ENCODE data around the gene ARHGAP4.

ARHGAP4 gene

DNA sequence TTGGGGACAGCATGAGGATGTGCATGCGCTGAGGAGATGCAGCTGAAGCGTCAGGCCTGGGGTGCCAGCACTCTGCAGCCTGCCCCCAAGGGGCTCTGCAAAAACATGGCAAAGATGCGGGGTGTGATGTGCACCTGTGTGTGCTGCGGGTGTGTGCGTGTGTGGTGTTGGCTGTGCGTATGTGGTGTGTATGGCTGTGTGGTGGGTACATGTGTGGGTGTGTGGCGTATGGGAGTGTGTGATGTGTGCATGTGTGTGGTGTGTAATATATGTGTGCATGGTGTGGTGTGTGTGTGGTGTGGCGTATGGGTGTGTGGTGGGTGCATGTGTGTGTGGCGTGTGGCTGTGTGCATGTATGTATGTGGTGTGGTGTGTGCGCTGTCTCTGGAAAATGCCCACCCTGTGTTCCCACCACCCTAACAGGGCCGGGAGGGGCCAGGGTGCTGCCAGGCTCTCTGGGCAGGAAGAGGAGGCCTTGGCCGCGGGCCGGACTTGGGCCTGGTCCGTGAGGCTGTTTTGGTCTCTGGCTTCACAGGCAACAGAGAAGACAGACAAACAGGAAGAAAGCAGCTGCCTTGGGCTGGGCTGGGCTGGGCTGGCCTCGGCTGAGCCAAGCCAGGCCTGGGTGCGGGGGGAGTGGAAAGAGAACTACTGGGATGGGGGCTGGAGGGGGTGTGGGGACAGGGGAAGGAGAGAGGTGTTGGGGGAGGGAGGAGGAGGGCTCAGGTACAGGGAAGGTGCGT is 22.7 kb downstream of the ARHGAP4 start:
- no peak for DNase-seq

DNA sequence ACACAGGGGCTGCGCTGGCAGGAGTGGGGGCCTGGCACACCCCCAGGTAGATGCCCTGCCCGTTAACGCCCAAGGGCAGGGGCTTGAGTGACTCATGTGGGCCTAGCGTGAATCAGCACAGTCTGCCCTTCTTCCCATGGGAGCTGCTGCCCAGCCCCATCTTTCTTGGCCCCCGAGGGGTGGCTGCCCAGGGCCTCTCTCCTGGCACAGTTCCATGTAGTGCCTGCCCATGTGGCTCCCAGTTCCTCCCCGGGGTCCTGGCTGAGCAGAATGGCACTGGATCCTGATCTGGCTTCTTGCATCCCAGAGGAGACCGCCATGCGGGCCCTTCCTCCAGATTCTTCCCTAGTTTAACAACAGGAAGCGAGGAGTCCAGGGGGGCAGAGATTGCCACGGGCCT is 23.7 kb downstream of the ARHGAP4 start:
- no peak for DNase-seq

DNA sequence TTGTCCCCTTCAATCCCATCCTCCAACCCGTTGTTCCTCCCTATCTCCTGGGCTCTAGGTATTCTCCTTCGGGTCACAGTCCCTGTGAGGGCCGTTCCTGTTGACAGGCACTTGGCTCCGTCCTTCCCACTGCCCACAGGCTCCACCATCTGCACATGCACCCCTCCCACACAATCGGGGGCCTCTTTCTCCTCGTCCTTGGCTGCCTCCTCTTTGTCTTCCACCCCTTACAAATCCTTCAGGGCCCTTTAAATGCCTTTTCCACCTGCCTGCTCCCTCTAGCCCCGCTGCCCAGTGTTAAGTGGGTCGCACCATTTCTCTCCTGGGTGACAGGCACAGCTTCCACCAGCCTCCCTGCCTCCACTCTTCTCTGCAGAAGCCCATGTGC is 24.3 kb downstream of the ARHGAP4 start:
- DNase-seq, result no peak

DNA sequence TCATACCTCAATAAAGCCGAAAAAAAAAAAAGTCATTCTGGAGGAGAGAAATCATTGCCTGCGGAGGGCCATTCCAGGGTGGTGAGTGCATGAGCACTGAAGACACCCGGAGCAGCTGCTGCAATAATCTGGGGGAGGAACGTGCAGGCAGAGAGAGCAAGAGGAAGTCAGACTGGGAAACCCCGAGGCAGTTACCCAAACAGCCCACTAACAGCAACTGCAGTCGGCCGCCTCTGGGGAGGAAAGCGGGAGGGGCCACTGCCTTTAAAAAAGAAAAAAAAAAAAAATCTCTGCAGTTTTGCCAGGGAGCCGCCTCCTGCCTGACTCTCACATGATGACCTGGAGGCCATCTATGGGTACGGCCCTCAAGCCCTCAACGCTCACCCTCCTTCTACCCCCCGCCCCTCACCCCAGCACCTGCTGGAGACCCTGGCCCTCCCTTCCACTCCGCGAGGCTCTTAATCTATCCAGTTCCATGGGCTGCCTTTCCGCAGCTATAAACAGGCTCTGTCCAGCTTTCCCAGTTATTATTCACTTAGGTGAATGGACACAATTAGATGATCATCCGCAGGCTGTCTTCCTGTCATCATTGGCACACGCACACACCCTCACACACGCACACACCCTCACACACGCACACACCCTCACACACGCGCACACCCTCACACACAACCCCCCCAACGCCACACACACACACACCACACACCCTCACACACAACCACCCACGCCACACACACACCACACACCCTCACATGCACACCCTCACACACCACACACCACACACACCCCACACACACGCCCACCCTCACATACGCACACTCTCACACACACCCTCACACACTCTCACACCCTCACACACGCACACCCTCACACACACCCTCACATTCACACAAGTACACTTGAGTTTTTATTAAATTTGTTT is 25.0 kb downstream of the ARHGAP4 start:
- peak; percentile 51 to 60 for DNase-seq

DNA sequence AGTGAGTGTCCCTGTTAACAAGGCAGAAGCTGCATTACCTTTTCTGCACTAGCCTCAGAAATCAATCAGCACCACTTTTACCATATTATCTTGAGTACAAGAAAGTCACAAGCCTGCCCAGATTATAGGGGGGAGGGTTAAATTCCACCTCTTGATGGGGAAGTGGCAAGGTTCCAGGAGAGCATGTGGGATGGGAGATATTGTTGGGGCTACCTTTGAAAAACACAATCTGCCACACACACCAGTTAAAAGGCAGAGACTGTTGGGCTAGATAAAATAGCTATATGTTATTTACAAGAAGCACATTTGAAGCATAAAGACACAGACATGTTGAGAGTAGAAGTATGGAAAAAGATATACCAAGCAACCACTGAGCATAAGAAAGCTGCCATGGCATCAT is 28.2 kb downstream of the ARHGAP4 start:
- DNase-seq, result no peak

DNA sequence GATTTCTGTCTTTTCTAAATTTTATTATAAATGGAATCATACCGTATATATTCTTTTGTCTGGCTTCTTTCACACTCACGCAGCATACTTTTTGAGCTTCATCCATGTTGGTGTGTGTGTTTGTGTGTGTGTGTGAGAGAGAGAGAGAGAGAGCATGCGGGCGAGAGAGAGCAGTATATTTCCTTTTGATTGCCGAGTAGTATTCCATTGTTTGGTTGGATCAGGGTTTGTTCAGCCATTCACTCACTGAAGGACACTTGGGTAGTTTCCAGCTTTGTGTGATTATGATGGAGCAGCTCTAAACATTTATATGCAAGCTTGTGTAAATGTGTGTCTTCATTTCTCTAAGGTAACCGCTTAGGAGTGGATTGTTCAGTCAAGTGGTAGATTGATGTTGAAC is 36.9 kb downstream of the ARHGAP4 start:
- DNase-seq, result no peak

DNA sequence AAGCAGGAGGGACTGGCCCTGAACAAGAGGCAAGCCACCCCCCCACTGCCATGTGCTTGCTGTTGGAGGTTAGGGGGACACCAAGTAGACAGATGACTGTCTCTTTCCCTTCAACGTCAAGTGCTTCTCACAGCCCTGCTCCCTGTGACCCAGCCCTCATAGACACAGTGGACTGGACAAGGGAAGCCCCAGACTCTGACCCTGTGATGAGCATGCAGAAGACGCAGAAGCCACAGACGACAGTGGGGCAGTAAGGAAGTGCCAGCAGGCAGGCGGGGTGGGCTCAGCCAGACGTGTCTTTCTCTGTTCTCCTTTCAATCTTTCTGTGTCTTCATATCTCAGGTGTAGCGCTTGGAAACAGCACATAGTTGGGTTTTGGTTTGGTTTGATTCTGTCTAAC is 37.7 kb downstream of the ARHGAP4 start:
- DNase-seq, result no peak

DNA sequence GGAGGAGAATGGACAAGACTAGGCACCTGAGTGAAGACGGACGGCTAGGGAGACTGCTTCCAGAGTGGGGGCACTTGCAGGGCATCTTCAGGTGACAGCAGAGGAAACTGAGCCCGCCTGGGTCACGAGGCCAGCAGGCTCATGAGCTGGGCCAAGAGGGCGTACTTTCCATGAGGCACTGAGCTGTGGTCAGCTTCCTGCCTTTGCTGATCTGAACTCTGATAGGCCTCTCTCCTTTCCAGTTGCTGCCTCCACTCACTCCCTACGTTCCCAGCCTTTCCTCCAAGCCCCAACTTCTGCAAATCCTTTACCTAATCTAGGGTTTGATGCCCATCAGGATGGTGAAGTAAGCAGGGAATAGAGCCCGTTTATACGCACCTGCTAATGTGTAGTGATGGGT is 38.7 kb downstream of the ARHGAP4 start:
- no peak for DNase-seq

DNA sequence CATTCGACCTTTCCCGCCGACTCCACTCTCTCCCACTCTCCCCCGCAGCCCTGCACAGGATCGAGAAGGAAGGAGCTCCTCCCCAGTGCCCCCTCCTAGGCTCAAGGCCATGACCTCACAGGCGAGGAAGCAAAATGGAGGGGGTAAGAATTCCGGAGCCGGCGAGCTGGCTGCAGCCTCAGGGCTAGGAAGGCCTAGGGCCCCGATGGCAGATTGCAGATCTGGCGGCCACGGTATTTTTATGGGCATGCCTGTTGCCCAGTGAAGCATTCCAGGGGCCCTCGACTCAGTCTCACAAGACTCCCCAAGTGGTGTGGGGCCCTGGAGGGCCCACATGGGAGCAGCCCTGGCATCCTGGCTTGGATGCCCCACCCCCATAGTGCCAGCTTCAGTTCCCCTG is 39.1 kb downstream of the ARHGAP4 start:
- no peak for DNase-seq

DNA sequence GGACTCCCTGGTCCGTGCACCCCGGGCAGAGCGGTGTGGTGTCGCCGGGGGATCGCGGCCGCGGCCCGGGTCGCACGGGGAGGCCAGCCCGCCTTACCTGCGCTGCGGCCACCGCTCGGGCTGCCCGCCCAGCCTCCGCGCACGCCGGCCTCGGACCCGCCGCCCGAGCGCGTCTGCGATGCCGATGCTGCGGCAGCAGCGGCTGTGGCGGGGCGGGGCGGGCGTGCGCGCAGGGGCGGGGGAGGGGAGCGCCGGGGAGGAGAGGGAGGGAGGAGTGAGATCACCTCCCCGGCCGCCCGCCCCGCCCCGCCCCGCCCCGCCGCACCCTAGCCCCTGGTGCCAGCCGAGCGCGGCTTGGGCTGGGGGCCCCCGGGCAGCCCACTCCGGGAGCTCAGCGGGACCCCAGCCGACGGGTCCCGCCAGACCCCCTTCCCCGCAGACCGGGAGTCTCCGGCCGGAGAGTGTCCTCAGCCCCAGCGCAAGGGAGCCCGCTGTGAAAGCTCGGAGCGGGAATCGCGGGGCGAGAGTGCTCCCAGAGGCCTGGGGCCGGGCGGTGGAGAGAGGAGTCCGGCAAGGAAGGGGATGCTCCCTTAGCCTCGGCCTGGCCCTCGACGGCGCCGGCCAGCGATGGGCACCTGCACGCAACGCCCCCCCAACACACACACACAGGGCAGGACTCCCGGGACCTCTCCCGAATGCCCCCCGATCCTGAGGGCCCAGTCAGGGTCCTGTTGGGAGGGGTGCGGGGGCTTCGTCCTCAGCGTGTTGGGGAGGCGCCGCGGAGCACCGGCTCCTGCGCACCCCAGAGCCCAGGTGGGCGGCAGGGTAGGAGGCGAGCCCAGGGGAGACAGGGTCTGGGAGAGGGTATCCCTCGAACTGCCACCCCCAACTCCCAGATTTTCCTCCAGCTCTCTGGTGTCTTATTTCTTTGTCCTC is 39.8 kb downstream of the ARHGAP4 start, which contains the start of gene L1CAM:
Gene L1CAM (minus strand): TSS at position 206 of the 936 bp plus-strand sequence. CDS start 10,337 bp downstream, outside the sequence.
- DNase-seq, result no peak

DNA sequence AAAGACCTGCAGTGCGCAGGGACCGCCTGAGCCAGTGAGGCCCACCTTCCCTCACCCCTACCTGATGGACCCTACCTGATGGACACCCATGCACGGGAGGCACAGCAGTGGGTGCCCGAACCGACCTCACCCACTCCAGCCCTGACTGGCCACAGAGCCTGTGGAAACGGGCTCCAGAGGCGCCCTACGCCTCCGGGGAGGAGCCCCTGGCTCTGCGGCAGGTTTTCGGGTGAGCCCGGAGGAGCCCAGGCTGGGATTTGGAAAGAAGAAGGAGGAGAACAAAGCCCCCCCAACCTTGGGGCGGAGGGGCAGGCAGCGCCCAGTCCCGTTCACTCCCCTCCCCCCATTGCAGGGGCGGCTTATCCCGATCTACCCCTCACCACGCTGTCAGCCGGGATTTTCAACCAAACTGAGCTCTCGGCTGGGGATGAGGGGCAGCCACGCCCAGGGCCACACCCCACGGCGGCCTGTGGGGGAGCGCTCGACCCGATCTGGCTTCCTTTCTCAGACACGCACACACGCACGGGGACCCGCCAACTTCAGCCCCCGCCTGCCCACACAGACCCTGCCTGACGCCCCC is 40.8 kb downstream of the ARHGAP4 start:
- no peak for DNase-seq

DNA sequence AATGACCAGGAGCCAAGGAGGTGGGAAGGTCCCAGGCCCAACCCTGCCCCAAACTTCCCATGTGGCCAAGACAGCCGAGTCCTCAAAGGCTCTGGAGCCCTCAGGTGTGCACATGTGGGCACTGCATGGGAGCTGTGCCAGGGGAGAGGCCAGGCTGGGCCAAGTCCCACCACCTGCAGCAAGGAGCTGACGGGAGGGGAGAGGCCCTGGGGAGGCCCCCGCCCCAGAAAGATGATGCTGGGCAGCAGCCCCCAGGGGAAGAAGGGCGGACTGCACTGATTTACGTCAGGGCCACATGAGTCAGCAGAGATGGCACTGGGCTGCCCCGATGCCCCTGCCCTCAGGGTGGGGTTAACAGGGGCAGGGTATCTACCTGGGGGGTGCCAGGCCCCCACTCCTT is 41.5 kb downstream of the ARHGAP4 start:
- DNase-seq, result no peak

DNA sequence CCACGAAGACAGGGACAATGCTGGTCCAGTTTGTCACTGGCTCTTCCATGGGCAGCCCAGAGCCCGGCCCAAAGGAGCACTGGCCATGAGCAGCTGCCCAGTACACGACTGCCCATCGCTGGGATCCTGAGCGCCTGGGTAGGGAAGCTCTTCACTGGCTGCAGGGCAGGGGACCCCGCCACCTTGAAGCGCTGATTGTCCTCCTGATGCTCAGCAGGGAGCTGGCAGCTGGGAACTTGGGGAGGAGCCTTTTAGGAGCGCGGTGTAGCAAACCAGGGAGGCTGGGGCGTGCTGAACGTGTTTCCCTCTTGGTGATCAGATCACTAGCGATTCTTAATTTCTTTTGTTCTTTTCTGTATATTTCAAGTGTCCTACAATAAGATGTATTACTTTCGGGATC is 41.9 kb downstream of the ARHGAP4 start:
- no peak for DNase-seq

DNA sequence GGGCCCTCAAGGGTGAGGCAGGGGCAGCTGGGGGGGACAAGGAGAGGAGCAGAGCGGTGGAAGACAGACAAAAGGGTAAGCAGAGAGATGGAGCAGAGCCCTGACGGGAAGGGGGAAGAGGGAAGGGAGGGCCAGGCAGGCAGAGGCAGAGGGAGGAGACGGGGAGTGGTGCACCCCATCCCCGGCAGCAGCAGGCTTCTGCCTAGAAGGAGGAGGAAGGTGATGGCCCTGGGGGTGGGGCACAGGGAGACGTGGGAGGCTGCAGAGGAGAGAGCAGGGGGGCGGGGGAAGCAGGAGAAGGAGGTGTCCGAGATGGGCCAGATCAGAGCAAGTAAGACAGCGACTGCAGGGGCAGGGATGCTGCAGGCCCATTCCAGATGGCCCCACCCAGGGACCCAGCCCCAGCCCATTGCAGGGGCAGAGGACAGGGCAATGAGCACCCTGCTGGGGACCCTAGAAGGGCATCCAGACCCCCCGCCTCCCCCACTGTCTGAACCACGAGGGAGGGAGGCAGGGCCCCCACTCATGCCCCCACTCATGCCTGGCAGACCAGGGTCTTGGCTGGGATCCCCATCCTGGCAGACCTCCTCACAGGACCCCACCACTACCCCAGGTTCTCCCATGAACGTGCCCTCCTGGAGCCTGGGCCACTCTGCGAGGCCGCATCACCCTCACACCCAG is 42.8 kb downstream of the ARHGAP4 start:
- DNase-seq, result no peak

DNA sequence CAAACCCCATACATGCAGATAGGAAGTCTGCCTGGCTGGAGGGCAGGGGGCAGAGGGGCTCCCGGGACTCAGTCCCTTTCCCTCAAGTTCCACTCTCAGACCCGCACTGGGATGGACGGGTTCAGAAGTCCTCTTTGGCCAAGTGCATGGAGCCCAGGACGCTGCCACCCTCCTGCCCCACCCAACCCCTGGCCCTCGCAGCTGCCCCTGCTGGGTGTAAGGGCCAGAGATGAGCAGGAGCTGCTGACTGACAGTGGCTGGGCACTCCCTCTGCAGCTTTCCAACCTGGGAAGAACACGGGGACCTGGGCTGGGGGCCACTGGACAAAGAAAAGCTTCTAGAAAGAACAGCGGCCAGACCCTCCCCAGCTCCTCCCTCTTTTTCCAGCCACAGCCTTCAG is 43.5 kb downstream of the ARHGAP4 start:
- no peak for DNase-seq

DNA sequence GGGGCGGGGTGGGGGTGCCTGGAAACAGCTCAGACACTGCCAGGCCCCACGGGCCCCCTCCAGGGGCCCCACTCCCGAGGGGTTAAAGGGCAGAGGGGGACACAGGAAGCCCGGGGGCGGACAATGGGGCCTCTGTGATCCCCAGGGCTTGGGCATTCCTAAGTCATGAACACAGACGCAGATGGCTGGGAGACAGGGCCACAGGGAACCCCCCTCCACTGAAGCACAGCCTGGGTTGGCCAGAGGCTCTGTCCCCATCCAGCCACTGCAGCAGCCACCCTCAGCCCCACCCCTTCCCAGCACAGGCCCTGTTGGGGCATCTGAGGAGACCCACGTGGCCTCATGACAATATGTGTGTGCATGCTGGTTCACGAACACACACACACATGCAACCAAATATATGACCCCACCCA is 44.0 kb downstream of the ARHGAP4 start:
- DNase-seq, result no peak

DNA sequence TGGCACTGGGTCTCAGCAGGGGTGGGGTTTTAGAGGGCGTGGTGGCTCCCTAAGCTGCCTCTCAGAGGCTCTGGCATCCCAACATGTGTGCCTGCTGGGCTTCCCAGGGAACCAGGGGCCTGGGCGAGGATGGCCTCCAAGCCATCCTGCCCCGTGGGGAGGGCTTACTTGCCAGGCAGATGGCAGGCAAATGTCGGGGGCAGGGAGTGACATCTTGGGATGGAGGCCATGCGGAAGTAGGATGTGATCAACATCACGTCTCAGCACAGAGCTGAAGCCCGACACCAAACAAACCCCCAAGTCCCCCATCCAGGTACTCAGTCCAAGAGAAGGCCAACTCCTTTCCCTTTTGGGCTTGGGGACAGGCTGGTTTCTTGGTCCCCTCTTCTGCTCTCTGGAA is 44.8 kb downstream of the ARHGAP4 start:
- no peak for DNase-seq

DNA sequence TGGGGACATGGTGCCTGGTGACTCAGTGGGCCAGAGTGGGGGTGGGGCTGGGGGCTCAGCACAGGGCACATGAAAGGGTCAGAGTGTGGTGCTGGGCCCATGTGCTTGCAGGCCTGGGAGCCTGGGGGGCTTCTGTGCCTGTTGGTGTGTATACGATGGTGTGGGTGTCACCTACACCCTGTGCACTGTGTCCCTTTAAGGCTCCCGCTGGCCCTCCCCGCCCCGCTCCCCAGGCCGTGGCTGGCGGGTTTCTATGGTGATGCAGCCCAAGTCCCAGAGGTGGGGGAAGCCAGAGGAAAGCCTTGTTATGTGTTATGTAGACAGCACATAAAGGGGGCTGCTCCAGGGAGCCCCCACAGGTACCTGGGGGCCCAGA is 45.6 kb downstream of the ARHGAP4 start:
- DNase-seq, result no peak

DNA sequence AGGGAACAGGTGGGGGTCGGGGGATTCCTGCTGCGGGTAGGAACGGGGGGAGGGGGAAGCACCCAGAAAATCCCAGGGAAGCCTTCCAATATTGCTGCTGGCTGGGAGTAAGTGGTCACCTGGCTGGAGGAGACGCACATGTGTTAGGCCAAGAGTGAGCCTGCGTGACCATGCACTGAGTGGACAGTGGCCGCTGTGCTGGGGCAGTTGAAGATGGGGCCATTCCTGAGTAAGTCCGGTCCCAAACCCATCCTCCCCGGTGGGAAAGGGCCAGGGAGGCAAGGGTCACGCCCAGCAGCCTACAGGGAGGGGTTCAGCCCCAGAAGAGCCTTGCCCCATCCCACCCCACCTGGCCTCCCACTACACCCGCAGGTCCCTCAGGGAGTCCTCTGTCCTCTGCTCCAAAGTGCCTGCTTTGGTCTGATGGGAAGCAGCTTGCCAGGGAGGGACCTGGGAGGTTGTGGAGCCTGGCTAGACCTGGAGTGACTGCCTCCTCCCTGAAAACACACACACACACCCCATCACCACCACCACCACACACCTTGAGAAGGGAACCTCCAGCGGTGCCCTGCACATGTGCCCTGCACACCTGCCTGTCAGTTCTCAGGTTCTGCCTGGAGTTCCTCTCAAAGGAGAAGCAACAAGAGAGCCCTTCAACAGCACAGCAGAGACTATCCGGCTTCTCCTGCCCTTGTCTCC is 46.2 kb downstream of the ARHGAP4 start:
- DNase-seq, result no peak

DNA sequence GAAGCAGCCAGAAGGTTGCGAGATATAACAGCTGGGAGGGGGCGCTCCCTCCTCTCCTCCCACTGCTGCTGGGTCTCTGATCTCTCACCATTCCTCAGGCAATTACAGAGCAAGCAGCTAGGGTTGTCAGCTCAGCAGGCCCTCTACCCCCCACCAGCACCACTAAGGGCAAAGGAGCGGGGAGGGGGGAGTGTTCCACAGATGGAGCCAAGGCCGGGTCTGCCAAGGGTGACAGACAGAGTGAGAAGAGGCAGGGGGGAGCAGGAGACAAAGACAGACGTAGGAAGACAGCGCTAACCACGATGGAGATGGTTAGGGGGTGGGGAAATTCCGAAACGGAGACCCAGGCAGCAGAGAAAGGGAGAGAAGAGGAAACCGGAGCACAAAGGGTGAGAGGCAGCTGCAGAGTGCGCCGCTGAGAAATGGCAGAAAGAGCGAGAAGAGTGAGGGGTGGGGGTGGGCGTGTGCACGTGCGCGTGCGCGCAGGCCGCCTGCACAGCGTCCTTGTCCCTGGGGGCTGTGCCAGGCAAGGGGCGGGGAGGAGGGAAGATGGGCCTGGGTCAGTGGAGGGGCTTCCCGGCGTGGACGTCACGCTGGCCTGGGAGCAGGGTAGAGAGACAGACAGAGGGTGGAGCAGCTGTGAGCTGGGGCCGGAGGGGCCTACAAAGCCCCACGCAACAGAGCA is 47.0 kb downstream of the ARHGAP4 start:
- DNase-seq, result no peak

DNA sequence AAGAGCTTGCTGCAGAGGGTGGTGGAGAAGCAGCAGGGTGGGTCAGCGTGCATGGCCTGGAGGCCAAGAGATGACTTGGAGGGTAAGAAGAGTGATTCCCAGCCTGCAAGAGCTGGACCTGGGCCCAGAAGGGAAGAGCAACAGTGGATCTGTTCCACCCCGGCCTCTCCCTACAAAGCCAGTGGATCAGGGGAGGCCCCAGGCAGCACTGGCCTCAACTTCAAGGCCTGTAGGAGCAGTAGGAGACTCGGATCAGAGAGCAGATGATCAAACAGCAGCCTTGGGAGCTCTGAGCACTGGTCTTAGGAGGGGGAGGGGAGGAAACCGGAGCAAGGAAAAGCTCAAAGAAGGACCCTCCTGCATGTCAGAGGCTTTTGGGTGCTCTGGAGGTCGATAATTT is 47.7 kb downstream of the ARHGAP4 start:
- no peak for DNase-seq
